Upper lobe of left lung (tissue), 6 donors: ENCODE data around the gene GALNT6. TPM values are rescaled to one million over a fixed set of nuclear protein-coding genes. Genes with fewer than 3 reads are reported as not detected.
A peak's percentile ranks its signal among the peaks of the same experiment; 100 is the strongest.

Experiments used
- ATAC-seq, 2 donors: fragments of 200-7000 bp; cut with Tn5 transposase; one replicate each; pipeline ENCODE4 v1.9.1; 2022; ENCODE audit warnings: mild to moderate bottlenecking in 2 of 2, moderate library complexity in 2 of 2; ENCODE audit not compliant: low FRiP score in 2 of 2
- DNase-seq, 2 donors: peaks; one replicate each; pipeline ENCODE4 v3.0.0-alpha.2; 2019 to 2020
- H3K27ac ChIP-seq, 4 donors: fragments of 200-600 bp; sonication (generic); one replicate each; pipeline ENCODE4 v1.5.1; 2016 to 2019
- H3K27me3 ChIP-seq, 4 donors: fragments of 200-600 bp; sonication (generic); one replicate each; pipeline ENCODE4 v1.5.1; 2017 to 2019
- H3K36me3 ChIP-seq, 4 donors: fragments of 200-600 bp; sonication (generic); one replicate each; pipeline ENCODE4 v1.5.1; 2016 to 2019
- H3K4me1 ChIP-seq, 4 donors: fragments of 200-600 bp; sonication (generic); one replicate each; pipeline ENCODE4 v1.5.1; 2018 to 2019
- H3K4me3 ChIP-seq, 4 donors: fragments of 200-600 bp; sonication (generic); one replicate each; pipeline ENCODE4 v1.5.1; 2017 to 2019; ENCODE audit warnings: mild to moderate bottlenecking in 2 of 4, moderate library complexity in 1 of 4
- H3K9me3 ChIP-seq, 4 donors: fragments of 200-600 bp; sonication (generic); one replicate each; pipeline ENCODE4 v1.5.1; 2018 to 2019
- CTCF ChIP-seq, 6 experiments: fragments of 450-650 bp in 4 of 6; fragments of 200-600 bp in 2 of 6; sonication (generic) in 2 of 6; IDR thresholded peaks; one replicate each; pipeline ENCODE4 v1.5.1; 2016 to 2019; ENCODE audit warnings: antibody characterized with exemption in 6 of 6
- EP300 ChIP-seq, 4 donors: sonication (generic); formaldehyde crosslinking; IDR thresholded peaks; one replicate each; pipeline ENCODE4 v1.5.1; 2017; ENCODE audit warnings: antibody characterized with exemption in 4 of 4, control low read depth in 2 of 4
- POLR2A ChIP-seq, 4 donors: fragments of 450-650 bp; IDR thresholded peaks; one replicate each; pipeline ENCODE4 v1.5.1; 2016 to 2017; ENCODE audit warnings: antibody characterized with exemption in 4 of 4, mild to moderate bottlenecking in 2 of 4
- POLR2AphosphoS5 ChIP-seq, 2 donors: sonication (generic); formaldehyde crosslinking; IDR thresholded peaks; one replicate each; pipeline ENCODE4 v1.5.1; 2017; ENCODE audit warnings: antibody characterized with exemption in 2 of 2
- WGBS, 2 donors: methylation state at CpG; one replicate each; pipeline ENCODE4 v1.1.5; 2017 to 2018; 5-methylcytosine and 5-hydroxymethylcytosine counted together
- total RNA-seq, 6 donors: library from RNA; depleted of rRNA in 4 of 6; stranded (reverse); fragments of >200 nt in 4 of 6; gene quantifications; one replicate each; pipeline versions ENCODE4 v1.1.0 to v1.2.1, GENCODE V29; 2016 to 2021
- donor health status: DM: no; HTN: no; CAD: no; lungs with moderate emphysema.
- donor health status: DM: no; HTN: yes; CAD: no; lungs with severe emphysema.

The GALNT6 gene
- total RNA-seq, 6 donors from 2014 or later = 8.3 to 56.6 (median 21.3) TPM

DNA sequence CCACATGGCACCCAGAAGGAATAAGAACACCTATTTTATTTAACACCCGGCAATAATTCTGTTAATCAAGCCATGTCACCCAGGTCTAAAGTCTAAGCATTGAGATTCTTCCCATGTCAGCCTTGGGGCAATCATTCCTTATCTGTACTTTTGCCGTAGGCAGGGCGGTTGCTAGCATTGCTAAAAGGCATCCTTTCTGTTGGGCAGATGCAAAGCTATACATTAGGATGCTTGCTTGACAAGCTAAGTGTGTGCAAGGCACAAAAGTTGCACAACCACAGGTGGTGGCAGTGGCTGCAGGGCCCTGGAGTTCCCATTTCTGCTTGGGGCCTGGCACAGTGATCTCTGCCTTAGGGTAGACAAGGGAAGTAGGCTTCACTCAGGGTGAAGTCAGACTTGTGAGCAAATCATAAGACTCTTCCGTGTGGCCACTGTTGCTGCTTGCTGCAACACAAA, 12.5 kb upstream of the GALNT6 start:
- peak in 1 of 2 donors; percentile 72 for DNase-seq
- H3K27me3 ChIP-seq = no peaks in the 10 kb centered on the region
- peak; percentile 63 to 81 for ATAC-seq
- WGBS, 2 donors = 67 to 78% methylated on average over 2 to 4 of the region's 4 CpGs
- no peaks in the 10 kb centered on the region for H3K4me1 ChIP-seq
- no peaks in the 10 kb centered on the region for H3K36me3 ChIP-seq
- H3K9me3 ChIP-seq = no peaks in the 10 kb centered on the region
- H3K27ac ChIP-seq = no peak overlapping the region
- TF ChIP-seq POLR2AphosphoS5 (IDR thresholded peaks at IDR 0.05) (peak in 1 of 2 donors; percentile 15), EP300 (IDR thresholded peaks at IDR 0.05) (no peak), POLR2A (IDR thresholded peaks at IDR 0.05) (no peak), CTCF (IDR thresholded peaks at IDR 0.05) (no peak)
- H3K4me3 ChIP-seq = no peak overlapping the region

DNA sequence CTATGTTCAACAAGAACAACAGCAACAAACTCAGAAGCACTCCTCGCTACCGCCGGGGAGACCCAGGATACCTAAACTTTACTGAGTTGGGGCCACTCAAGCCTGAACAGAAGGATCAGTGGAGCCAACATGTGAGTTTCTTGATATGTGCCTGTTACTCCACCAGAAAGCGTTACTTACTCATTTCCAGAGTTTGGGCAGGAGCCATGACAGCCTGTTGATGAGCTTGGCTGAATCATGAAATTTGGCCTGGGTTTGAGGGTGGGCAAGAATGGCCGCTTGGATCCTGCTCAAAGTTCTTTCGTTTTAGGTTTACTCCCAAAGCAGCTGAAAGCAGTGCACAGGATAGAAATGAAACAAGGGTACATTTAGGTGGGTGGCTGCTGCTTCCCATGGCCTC, 12.0 kb upstream of the GALNT6 start:
- Histone ChIP-seq H3K4me3 (no peak overlapping the region), H3K27ac (no peak overlapping the region), H3K9me3 (no peaks in the 10 kb centered on the region), H3K27me3 (no peaks in the 10 kb centered on the region), H3K4me1 (no peaks in the 10 kb centered on the region), H3K36me3 (no peaks in the 10 kb centered on the region)
- no peak for TF ChIP-seq POLR2AphosphoS5 (IDR thresholded peaks at IDR 0.05)
- no peak for TF ChIP-seq CTCF (IDR thresholded peaks at IDR 0.05)
- TF ChIP-seq POLR2A (IDR thresholded peaks at IDR 0.05) = no peak
- DNase-seq = no peak
- ATAC-seq = no peak
- 88 to 89% methylated on average over 6 of the region's 6 CpGs for WGBS, 2 donors

DNA sequence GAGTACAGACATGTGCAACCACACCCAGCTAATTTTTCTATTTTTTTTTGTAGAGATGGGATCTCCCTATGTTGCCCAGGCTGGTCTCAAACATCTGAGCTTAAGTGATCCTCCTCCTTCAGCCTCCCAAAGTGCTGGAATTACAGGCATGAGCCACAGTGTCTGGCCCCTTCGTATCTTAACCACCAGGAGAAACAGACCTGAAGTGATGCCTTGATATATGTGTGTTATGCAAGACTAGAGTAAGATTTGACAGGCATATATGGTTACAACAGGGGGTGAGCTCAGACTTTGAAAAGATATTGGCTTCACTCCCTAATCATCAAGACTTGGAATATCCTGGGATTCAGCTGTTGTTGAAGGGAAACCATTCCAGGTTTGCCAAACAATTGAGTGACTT, 10.7 kb upstream of the GALNT6 start:
- Histone ChIP-seq H3K4me1 (no peaks in the 10 kb centered on the region), H3K9me3 (no peaks in the 10 kb centered on the region), H3K27ac (no peak overlapping the region), H3K4me3 (no peak overlapping the region), H3K36me3 (no peaks in the 10 kb centered on the region), H3K27me3 (no peaks in the 10 kb centered on the region)
- ATAC-seq (no peak), DNase-seq (no peak)
- TF ChIP-seq CTCF (IDR thresholded peaks at IDR 0.05) (no peak), EP300 (IDR thresholded peaks at IDR 0.05) (no peak), POLR2AphosphoS5 (IDR thresholded peaks at IDR 0.05) (no peak), POLR2A (IDR thresholded peaks at IDR 0.05) (no peak)
- 44 to 50% methylated on average over 1 of the region's 1 CpG for WGBS, 2 donors

- no peak overlapping the region for H3K27ac ChIP-seq
- ATAC-seq (no peak), DNase-seq (no peak)
- no peaks in the 10 kb centered on the region for H3K27me3 ChIP-seq
- no peak for TF ChIP-seq CTCF (IDR thresholded peaks at IDR 0.05)
- TF ChIP-seq POLR2AphosphoS5 (IDR thresholded peaks at IDR 0.05) = no peak
- no peak for TF ChIP-seq POLR2A (IDR thresholded peaks at IDR 0.05)
- TF ChIP-seq EP300 (IDR thresholded peaks at IDR 0.05) = no peak
- WGBS, 2 donors = 92 to 94% methylated on average over 12 to 13 of the region's 13 CpGs
- no peaks in the 10 kb centered on the region for H3K4me1 ChIP-seq
- H3K9me3 ChIP-seq = no peaks in the 10 kb centered on the region
- H3K36me3 ChIP-seq = no peaks in the 10 kb centered on the region
- no peak overlapping the region for H3K4me3 ChIP-seq
Measured at GRCh38 chr12:51401486-51401885, 10.3 kb upstream of the GALNT6 start.

- WGBS, 2 donors = 89 to 90% methylated on average over 14 of the region's 14 CpGs
Measured at GRCh38 chr12:51401020-51401419, 9.8 kb upstream of the GALNT6 start.

More at GRCh38 chr12:51401020-51401419, 9.8 kb upstream of the GALNT6 start:
- Histone ChIP-seq H3K27ac (no peak overlapping the region), H3K4me1 (no peaks in the 10 kb centered on the region), H3K27me3 (no peaks in the 10 kb centered on the region), H3K36me3 (no peaks in the 10 kb centered on the region), H3K9me3 (no peaks in the 10 kb centered on the region), H3K4me3 (no peak overlapping the region)
- DNase-seq = no peak
- TF ChIP-seq CTCF (IDR thresholded peaks at IDR 0.05) = no peak
- no peak for TF ChIP-seq POLR2AphosphoS5 (IDR thresholded peaks at IDR 0.05)
- TF ChIP-seq EP300 (IDR thresholded peaks at IDR 0.05) = no peak
- TF ChIP-seq POLR2A (IDR thresholded peaks at IDR 0.05) = no peak
- ATAC-seq = no peak
